Muscle of back (tissue), 11 donors: ENCODE data around the gene ACOT7. TPM values are rescaled to one million over a fixed set of nuclear protein-coding genes. Genes with fewer than 3 reads are reported as not detected.
"Not testable (repeated sequence)": the region's sequence is repeated elsewhere in the genome, so short reads cannot be mapped to it uniquely, and the experiment has no call there.

Experiments used
- DNase-seq, 3 donors: peaks; one replicate each; pipeline versions ENCODE4 v3.0.0 to v3.0.0-alpha.2; 2013
- polyA plus RNA-seq, 10 donors: library from polyadenylated mRNA; unstranded; fragments of 120-200 nt; gene quantifications; one replicate each; pipeline ENCODE4 v1.2.1, GENCODE V29; 2013; ENCODE audit not compliant: insufficient read length in 10 of 10

The ACOT7 gene
- polyA plus RNA-seq, 10 donors = 14.1 to 25.9 (median 17.0) TPM

- no peak for DNase-seq
These were observed 8.1 kb upstream of the ACOT7 start for GRCh38 chr1:6401673-6402072.

GRCh38 chr1:6399294-6399693 is 5.7 kb upstream of the ACOT7 start:
- no peak for DNase-seq

GRCh38 chr1:6397844-6398441 is 4.4 kb upstream of the ACOT7 start:
- DNase-seq = no peak

DNA sequence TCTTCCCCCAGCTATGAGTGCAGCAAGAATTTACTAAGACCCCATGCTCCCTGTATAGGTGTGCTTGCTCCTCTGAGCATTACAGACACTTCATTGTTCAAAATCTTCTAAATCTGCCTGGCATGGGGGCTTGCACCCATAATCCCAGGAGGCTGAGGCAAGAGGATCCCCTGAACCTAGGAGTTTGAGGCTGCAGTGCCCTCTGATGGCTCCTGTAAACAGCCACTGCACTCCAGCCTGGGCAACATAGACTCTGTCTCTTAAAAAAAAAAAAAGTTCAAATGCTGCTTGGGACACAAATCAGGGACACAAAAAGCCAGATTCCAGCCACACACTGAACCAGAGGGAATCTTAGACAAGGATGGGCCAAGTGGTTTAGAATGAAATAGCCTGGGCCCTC is 3.4 kb upstream of the ACOT7 start:
- no peak for DNase-seq

DNA sequence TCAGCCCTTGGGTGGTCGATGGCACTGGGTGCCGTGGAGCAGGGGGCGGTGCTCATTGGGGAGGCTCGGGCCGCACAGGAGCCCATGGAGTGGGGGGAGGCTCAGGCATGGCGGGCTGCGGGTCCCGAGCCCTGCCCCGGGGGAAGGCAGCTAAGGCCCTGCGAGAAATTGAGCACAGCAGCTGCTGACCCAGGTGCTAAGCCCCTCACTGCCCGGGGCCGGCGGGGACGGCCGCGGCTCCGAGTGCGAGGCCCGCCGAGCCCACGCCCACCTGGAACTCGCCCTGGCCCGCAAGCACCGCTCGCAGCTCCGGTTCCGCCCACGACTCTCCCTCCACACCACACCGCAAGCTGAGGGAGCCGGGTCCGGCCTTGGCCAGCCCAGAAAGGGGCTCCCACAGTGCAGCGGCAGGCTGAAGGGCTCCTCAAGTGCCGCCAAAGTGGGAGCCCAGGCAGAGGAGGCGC is 2.2 kb upstream of the ACOT7 start:
- not testable (repeated sequence) for DNase-seq

GRCh38 chr1:6395130-6395529 is 1.6 kb upstream of the ACOT7 start:
- not testable (repeated sequence) for DNase-seq

DNA sequence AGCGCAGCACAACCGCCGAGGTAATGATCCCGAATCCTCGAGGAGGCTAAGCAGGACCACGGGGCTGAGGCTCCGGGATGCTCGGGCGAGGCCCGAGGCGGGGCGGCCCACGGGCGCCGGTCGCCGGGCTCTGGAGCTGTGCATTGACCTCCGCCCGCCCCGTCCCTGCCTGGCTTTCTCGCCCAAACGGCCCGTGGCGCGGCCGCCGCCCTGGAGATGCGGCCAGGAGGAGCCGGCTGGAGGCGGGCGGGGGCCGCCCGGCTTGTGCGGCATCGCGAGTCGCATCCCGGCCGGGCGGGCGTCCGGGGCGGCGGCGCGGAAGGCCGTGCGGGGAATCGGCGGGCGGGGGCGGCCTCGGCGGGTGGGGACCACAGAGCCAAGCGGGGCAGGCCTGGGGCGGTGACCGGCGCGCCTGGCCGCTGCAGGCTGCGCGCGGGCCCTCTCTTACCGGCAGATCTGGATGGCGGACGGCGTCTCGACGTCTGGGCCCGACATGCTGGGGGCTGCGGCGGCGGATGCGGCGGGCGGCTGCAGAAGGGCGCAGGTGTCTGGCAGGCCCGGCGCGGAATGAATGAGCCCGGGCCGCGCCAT is 663 bp downstream of the ACOT7 start:
- DNase-seq = no peak

- DNase-seq = peak in 1 of 3 donors; percentile 16
These were observed 1.4 kb downstream of the ACOT7 start for GRCh38 chr1:6391951-6392808.

DNA sequence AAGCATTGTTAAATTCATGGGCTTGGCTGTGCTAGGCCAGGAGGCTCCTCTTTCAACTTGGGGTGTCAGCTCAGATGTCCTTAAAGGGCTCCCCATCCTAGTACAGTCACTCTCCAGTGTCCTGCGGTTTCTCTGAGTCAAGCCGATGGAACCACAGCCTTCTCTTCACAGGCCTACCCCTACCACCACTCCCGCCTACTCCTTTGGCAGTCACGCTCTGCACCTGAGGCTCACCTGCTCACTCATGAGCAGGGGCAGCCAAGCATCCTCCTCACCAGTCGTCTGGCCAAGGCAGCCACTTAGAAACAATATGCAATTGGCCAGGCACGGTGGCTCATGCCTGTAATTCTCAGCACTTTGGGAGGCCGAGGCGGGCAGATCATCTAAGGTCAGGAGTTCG is 3.6 kb downstream of the ACOT7 start:
- DNase-seq = no peak

GRCh38 chr1:6386371-6386949 is 7.1 kb downstream of the ACOT7 start:
- DNase-seq = no peak

DNA sequence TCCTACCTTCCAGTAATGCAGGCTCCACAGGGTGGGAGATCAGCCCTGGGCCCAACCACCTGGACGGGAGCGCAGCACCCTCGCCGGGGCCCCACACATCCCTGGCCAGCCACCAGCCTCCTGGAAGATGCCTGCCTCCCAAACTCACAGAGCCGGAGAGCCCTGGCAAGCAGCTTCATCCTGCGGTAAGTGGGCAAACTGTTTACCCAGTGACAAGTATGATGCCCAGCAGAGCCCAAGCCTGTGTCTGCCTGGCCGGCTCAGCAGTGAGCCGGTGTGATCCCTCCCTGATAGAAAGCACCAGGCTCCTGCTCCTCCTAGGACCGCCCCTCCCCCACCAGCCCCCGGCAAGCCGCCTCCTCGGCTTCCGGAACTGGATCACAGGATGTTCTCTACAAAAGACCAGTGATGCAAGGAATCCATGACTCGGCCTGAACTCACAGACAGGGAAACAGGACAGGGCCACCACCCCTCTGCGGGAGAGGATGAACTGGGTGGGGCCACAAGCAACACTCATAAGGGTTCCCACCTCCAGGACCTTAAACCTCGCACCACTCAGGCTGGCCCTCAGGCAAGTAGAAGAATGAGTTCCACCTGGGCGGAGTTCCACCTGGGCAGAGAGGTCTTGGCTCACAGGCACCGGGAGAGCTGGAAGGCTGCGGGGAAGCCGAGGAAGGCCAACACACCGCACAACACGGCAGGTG is 7.9 kb downstream of the ACOT7 start:
- DNase-seq = peak in 2 of 3 donors; percentile 14 to 27

GRCh38 chr1:6384962-6385361 is 8.6 kb downstream of the ACOT7 start:
- peak; percentile 51 to 62 (median 52) for DNase-seq

- no peak for DNase-seq
These were observed 9.4 kb downstream of the ACOT7 start for GRCh38 chr1:6384135-6384534.

- no peak for DNase-seq
These were observed 13.5 kb downstream of the ACOT7 start for GRCh38 chr1:6380037-6380436.

GRCh38 chr1:6378096-6378746 is 15.3 kb downstream of the ACOT7 start:
- DNase-seq = no peak

DNA sequence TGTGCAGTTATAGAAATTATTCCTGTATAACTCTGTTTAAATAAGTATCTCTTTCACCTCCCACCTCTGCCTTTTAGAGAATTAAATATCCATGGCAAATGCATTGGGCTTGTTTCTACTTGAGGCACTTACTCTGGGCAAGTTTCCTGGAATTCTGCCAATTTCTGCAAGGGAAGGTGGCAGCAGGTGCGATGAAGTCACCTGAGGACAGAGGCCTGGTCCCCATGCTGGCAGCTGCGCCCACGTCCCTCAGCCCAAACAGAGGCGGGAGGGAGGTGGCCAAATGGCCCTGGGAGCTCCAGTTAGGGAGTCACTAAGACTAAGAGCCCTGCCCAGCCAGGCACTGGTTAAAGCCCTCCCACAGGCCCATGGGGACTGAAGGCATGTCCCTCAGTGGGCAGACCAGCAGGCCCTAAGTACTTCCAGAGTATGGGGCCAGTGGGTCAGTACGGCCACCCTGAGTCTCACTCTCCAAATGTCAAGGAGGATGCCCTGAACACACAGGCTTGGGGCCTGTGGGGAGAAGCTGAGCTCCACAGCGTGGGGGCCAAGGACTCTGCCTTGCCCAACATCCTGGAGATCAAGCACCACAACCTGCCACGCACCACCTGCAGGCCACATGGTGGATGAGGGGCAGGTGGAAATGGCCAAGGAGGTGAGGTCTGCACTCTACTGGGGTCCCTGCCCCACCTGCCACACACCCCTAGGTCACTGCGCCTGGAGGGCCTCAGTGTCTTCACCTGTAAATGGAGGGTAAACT is 19.4 kb downstream of the ACOT7 start:
- DNase-seq = no peak

GRCh38 chr1:6372236-6372635 is 21.3 kb downstream of the ACOT7 start:
- DNase-seq = not testable (repeated sequence)

DNA sequence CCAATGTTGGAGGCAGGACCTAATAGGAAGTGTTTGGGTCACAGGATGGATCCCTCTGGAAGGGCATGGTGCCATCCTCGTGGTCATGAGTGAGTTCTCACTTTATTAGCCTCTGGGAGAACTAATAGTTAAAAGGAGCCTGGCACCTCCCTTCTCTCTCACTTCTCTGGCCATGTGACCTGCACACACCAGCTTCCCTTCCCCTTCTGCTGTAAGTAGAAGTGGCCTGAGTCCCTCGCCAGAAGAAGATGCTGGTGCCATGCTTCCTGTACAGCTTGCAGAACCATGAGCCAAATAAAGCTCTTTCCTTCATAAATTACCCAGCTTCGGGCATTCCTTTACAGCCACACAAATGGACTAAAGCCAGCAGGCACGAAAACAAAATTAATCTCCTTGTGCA is 23.6 kb downstream of the ACOT7 start:
- no peak for DNase-seq

GRCh38 chr1:6367381-6368012 is 26.1 kb downstream of the ACOT7 start:
- DNase-seq = no peak

DNA sequence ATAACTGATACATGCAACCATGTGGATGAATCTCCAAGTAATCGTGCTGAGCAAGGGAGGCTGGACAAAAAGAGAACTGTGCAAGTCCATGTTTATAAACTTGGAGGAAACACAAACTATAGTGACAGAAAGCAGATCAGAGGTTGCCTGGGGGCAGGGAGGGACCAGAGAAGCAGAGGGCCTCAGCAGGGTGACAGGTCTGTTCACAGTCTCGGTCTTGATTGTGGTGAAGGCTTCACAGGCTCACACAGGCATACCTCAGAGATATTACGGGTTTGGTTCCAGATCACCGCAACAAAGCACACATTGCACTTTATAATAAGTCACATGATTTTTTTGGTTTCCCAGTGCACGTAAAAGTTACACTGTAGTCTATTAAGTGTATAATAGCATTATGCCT is 28.5 kb downstream of the ACOT7 start:
- DNase-seq = no peak
